B cell (primary cell): ENCODE data around the gene SERPINB6.

ENCODE experiments used
- CTCF ChIP-seq: fragments of 200-600 bp; IDR thresholded peaks from one replicate; pipeline ENCODE4 v1.8.0; 2022; ENCODE audit warnings: antibody characterized with exemption, mild to moderate bottlenecking
- EZH2 ChIP-seq: IDR thresholded peaks from 2 replicates; pipeline ENCODE4 v1.6.1; 2012; ENCODE audit warnings: borderline replicate concordance, low read depth, mild to moderate bottlenecking, moderate library complexity, low read length; ENCODE audit not compliant: insufficient read depth, poor library complexity, severe bottlenecking

- TF ChIP-seq CTCF (no peak), EZH2 (no peak)
These were observed 481 bp downstream of the SERPINB6 start for GRCh38 chr6:2970753-2971419.
